NCI-H187 treated with DMSO at 0.1 percent for 48 hours (cell line): ENCODE measurements around the gene TMEM128.
"Not testable (repeated sequence)": the region's sequence is repeated elsewhere in the genome, so short reads cannot be mapped to it uniquely, and the experiment has no call there.

Source experiments
- DNase-seq: peaks from one replicate; lab custom pipeline; 2025; lab: John Stamatoyannopoulos, UW

The TMEM128 gene

GRCh38 chr4:4254666-4255065, 6.6 kb upstream of the TMEM128 start:
- no peak for DNase-seq

GRCh38 chr4:4254199-4254598, 6.2 kb upstream of the TMEM128 start:
- DNase-seq, result no peak

- no peak for DNase-seq
These were observed 1.8 kb upstream of the TMEM128 start for GRCh38 chr4:4249866-4250265.

GRCh38 chr4:4249342-4249741, 1.3 kb upstream of the TMEM128 start:
- not testable (repeated sequence) for DNase-seq

GRCh38 chr4:4248885-4249203, 821 bp upstream of the TMEM128 start:
- no peak for DNase-seq

- DNase-seq, result no peak
These were observed 361 bp downstream of the TMEM128 start for GRCh38 chr4:4247696-4248028.

- DNase-seq, result no peak
These were observed 2.9 kb downstream of the TMEM128 start for GRCh38 chr4:4245172-4245571.

GRCh38 chr4:4239551-4239950, 8.5 kb downstream of the TMEM128 start:
- DNase-seq, result not testable (repeated sequence)

- no peak for DNase-seq
These were observed 14.4 kb downstream of the TMEM128 start for GRCh38 chr4:4233610-4234009.

GRCh38 chr4:4228356-4228668, 19.7 kb downstream of the TMEM128 start:
- DNase-seq, result no peak

GRCh38 chr4:4227510-4228355, 20.3 kb downstream of the TMEM128 start:
- DNase-seq, result no peak

GRCh38 chr4:4226606-4227438, 21.2 kb downstream of the TMEM128 start, which contains the start of gene OTOP1:
OTOP1 (minus strand) TSS chr4:4226929; CDS start chr4:4226864, 65 bp downstream.
- no peak for DNase-seq

- DNase-seq, result no peak
These were observed 22.0 kb downstream of the TMEM128 start for GRCh38 chr4:4225915-4226605.

GRCh38 chr4:4217113-4217512, 30.9 kb downstream of the TMEM128 start:
- DNase-seq, result no peak

- no peak for DNase-seq
These were observed 31.4 kb downstream of the TMEM128 start for GRCh38 chr4:4216648-4217047.

GRCh38 chr4:4213674-4214073, 34.3 kb downstream of the TMEM128 start:
- not testable (repeated sequence) for DNase-seq

- no peak for DNase-seq
These were observed 41.8 kb downstream of the TMEM128 start for GRCh38 chr4:4206204-4206603.

GRCh38 chr4:4204401-4204745, 43.6 kb downstream of the TMEM128 start:
- DNase-seq, result no peak

- no peak for DNase-seq
These were observed 44.2 kb downstream of the TMEM128 start for GRCh38 chr4:4203688-4204400.

GRCh38 chr4:4202510-4202909, 45.5 kb downstream of the TMEM128 start:
- DNase-seq, result no peak

GRCh38 chr4:4200624-4201023, 47.4 kb downstream of the TMEM128 start:
- no peak for DNase-seq

- no peak for DNase-seq
These were observed 52.7 kb downstream of the TMEM128 start for GRCh38 chr4:4195354-4195753.
